ENCODE measurements around the gene EEF2.
"Not testable (repeated sequence)": the region's sequence is repeated elsewhere in the genome, so short reads cannot be mapped to it uniquely, and the experiment has no call there.

The EEF2 gene

DNA sequence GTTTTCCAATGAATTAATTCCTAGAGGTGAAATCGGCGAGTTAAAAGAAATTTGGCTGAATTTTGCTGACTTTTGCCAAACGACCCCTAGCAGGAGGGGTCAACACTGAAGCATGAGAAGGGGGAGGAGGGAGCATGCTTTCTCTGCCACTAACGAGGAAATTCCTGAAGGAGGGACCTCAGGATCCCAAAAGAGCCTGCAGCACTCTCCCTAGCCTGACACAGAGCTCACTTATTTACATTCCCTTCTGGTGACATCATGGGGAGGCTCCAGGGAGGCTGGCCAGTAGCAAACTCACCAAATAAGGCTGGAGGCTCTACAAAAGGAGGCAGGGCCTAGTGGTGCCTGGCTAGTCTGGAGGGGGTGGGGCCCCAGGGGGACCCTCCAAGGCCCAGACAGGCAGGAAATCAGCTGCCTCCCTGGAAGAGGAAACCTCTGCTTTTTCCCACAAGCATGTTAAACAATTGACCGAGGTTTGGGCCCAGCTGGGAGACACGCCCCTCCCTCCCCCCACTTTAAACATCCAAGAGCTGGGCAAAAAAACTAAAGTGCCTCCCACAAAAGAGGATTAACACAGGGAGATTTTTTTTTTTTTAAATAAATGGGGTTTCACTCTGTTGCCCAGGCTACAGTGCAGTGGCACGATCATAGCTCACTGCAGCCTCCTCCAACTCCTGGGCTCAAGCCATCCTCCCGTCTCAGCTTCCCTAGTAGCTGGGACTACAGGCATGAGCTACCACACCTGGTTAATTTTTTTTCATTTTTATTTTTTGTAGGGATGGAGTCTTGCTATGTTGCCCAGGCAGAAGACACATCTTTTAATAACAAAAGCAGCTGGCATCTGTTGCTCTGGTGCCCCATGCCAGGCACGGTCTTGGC, 16.5 kb downstream of the EEF2 start:
- peak; percentile 100 for DNase-seq (ENCODE audit: low read depth)

DNA sequence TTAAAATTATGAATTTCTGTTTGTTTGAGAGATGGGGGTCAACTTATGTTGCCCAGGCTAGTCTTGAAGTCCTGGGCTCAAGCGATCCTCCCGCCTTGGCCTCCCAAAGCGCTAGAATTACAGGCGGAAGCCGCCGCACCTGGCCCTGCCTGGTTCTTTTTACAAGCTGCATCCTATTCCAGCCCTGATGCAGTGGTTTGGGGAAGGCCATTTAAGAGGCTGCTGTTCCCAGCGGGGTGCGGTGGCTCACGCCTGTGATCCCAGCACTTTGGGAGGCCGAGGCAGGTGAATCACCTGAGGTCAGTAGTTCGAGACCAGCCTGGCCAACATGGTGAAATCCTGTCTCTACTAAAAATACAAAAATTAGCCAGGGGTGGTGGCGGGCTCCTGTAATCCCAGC, 17.3 kb downstream of the EEF2 start:
- not testable (repeated sequence) for DNase-seq (ENCODE audit: low read depth)

GRCh38 chr19:3966051-3967017, 18.9 kb downstream of the EEF2 start:
- no peak for DNase-seq (ENCODE audit: low read depth)

- no peak for DNase-seq (ENCODE audit: low read depth)
Measured at GRCh38 chr19:3964256-3965194, 20.7 kb downstream of the EEF2 start.

- DNase-seq (ENCODE audit: low read depth) = no peak
Measured at GRCh38 chr19:3963458-3964255, 21.6 kb downstream of the EEF2 start.

DNA sequence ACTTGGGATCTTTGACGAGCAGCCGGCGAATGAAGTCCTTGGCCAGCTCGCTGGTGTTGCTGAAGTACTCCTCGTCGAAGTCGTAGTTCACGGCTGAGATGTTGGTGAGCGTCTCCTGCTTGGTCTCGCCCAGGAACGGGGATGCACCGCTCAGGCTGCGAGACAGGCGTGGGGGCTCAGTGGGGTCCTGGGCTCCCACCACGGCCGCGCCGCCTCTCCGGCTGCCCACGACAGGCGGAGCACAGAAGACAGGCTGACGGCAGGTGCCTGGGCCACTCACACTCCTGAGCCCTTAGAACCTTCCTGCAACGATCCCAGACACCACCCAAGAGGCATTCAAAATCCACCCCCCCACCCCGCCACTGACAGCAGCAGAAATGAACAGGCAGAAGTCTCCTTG, 24.3 kb downstream of the EEF2 start:
- no peak for DNase-seq (ENCODE audit: low read depth)

DNA sequence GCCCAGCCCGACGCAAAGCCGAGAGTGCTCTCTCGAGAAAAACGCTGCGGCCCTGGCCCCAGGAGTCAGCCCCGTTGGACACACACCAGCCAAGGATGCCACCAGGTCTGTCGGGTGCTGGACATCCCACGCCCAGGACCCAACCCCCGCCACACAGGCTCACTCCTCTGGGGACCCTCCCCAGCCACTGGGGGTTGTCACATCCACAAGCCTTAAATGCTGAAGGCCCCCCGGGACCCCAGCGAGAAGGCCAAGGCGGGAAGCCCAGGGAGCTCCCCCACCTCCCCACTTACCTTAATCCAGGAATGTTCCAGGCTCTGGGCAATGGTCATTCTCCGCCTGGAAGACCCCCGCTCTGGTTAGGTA, 25.5 kb downstream of the EEF2 start:
- no peak for DNase-seq (ENCODE audit: low read depth)

- no peak for DNase-seq (ENCODE audit: low read depth)
Measured at GRCh38 chr19:3958836-3959765, 26.2 kb downstream of the EEF2 start.

- DNase-seq (ENCODE audit: low read depth) = no peak
Measured at GRCh38 chr19:3955688-3956087, 29.6 kb downstream of the EEF2 start.

GRCh38 chr19:3955276-3955675, 30.0 kb downstream of the EEF2 start:
- DNase-seq (ENCODE audit: low read depth) = not testable (repeated sequence)

- no peak for DNase-seq (ENCODE audit: low read depth)
Measured at GRCh38 chr19:3954107-3954506, 31.2 kb downstream of the EEF2 start.

DNA sequence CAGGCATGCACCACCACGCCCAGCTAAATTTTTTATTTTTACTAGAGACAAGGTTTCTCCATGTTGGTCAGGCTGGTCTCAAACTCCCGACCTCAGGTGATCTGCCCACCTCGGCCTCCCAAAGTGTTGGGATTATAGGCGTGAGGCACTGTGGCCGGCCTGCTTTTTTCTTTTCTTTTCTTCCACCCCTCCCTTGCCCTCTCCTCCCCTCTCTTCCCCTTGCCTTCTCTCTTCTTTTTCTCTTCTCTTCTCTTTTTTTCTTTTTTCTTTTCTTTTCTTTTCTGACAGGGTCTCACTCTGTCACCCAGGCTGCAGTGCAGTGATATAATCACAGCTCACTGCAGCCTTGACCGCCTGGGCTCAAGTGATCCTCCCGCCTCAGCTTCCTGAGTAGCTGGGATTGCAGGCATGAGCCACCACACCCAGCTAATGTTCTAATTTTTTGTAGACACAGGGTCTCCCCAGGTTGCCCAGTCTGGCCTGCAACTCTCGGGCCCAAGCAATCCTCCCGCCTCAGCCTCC, 32.4 kb downstream of the EEF2 start:
- not testable (repeated sequence) for DNase-seq (ENCODE audit: low read depth)

- no peak for DNase-seq (ENCODE audit: low read depth)
Measured at GRCh38 chr19:3950871-3951861, 34.1 kb downstream of the EEF2 start.

- no peak for DNase-seq (ENCODE audit: low read depth)
Measured at GRCh38 chr19:3949997-3950859, 35.0 kb downstream of the EEF2 start.

- no peak for DNase-seq (ENCODE audit: low read depth)
Measured at GRCh38 chr19:3949294-3949693, 36.0 kb downstream of the EEF2 start.

GRCh38 chr19:3947316-3947933, 37.8 kb downstream of the EEF2 start:
- not testable (repeated sequence) for DNase-seq (ENCODE audit: low read depth)

- DNase-seq (ENCODE audit: low read depth) = peak; percentile 50
Measured at GRCh38 chr19:3945838-3946237, 39.4 kb downstream of the EEF2 start.

All from EH (cell line).